Measurements from ENCODE around the gene PACSIN2.

The PACSIN2 gene

GRCh38 chr22:42933485-42934091, 81.4 kb downstream of the PACSIN2 start:
- TF ChIP-seq, protein P1, sequence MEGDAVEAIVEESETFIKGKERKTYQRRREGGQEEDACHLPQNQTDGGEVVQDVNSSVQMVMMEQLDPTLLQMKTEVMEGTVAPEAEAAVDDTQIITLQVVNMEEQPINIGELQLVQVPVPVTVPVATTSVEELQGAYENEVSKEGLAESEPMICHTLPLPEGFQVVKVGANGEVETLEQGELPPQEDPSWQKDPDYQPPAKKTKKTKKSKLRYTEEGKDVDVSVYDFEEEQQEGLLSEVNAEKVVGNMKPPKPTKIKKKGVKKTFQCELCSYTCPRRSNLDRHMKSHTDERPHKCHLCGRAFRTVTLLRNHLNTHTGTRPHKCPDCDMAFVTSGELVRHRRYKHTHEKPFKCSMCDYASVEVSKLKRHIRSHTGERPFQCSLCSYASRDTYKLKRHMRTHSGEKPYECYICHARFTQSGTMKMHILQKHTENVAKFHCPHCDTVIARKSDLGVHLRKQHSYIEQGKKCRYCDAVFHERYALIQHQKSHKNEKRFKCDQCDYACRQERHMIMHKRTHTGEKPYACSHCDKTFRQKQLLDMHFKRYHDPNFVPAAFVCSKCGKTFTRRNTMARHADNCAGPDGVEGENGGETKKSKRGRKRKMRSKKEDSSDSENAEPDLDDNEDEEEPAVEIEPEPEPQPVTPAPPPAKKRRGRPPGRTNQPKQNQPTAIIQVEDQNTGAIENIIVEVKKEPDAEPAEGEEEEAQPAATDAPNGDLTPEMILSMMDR (IDR thresholded peaks at IDR 0.05; ENCODE audit: extremely low read depth, missing control alignments), result no peak
- DNase-seq (ENCODE audit: low spot score), result peak; percentile 75

DNA sequence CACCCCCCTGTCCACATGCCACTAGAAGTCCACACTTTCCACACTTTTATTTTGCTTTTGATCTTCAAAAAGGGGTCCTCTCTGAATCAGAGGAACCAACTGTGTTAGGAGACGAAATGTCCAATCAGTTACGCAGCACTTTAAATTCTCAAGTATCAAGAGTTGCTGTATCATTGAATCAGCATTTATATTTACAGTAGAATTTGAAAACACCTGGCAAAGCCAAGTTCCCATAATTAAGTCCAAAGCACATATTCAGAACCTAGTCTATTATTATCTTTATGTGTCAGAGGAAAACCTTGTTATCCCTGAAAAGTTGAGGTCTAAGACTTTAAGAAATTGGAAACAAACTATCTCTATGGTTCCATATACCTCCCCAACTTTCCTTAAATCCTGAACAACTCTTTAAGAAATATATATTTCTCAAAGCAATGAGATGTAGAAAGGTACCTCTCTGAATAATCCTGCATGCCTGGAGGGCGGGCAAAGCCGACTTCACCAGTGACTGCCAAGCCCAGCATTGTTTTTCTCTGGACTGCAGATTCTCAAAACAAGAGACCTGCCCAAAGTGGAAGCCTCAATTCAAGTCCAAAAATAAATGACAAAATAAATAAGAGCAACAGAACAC, 82.0 kb downstream of the PACSIN2 start:
- TF ChIP-seq, protein P1 (IDR thresholded peaks at IDR 0.05; ENCODE audit: extremely low read depth, missing control alignments), result no peak

GRCh38 chr22:42932197-42932519, 82.8 kb downstream of the PACSIN2 start:
- TF ChIP-seq, protein P1 (IDR thresholded peaks at IDR 0.05; ENCODE audit: extremely low read depth, missing control alignments), result no peak
- no peak for DNase-seq (ENCODE audit: low spot score)

More for the DNA sequence above, 82.0 kb downstream of the PACSIN2 start:
- DNase-seq (ENCODE audit: low spot score), result no peak

- DNase-seq (ENCODE audit: low spot score), result peak; percentile 70
- TF ChIP-seq, protein P1 (IDR thresholded peaks at IDR 0.05; ENCODE audit: extremely low read depth, missing control alignments), result no peak
Measured at GRCh38 chr22:42931421-42932196, 83.3 kb downstream of the PACSIN2 start.

DNA sequence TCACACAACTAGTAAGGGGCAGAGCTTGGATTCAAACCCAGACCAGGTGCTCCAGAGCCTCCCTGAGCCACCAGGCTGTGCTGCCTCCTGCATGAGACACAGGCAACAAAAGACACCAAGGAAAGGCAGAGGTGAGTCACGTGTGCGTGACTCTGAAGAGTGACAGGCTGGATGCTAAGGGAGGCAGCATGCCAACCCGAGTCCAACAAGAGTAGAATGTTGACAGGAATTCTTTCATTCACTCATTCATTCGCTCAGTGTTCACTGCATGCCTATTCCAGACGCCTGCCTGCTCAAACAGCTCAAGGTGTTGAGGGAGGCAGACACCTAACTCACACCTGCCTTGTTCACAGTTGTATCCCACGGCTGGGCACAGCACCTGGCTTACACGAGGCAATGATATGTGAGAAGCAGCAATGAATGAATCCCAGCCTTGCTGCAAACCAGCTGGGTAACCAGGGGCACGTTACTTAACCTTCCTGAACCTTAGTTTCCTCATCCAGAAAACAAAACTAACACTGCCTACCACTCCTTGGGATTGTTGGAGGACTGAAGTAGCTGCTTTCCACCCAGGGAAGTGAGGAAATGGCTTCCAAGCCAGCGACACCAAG, 84.0 kb downstream of the PACSIN2 start:
- TF ChIP-seq, protein P1 (IDR thresholded peaks at IDR 0.05; ENCODE audit: extremely low read depth, missing control alignments), result no peak
- no peak for DNase-seq (ENCODE audit: low spot score)

- DNase-seq (ENCODE audit: low spot score), result no peak
- TF ChIP-seq, protein P1 (IDR thresholded peaks at IDR 0.05; ENCODE audit: extremely low read depth, missing control alignments), result no peak
Measured at GRCh38 chr22:42929838-42930155, 85.2 kb downstream of the PACSIN2 start.
